Muscle layer of colon (tissue), 2 donors: ENCODE data around the gene LPP.

Source experiments
- H3K27ac ChIP-seq: one replicate; pipeline ENCODE4 v1.7.0; 2013; ENCODE audit warnings: low read depth, mild to moderate bottlenecking, low read length, moderate library complexity
- H3K27me3 ChIP-seq, 2 donors: one replicate each; pipeline ENCODE4 v1.7.0; 2013; ENCODE audit warnings: low read length in 2 of 2, mild to moderate bottlenecking in 2 of 2; ENCODE audit not compliant: insufficient read depth in 2 of 2, control insufficient read depth in 1 of 2
- H3K36me3 ChIP-seq: one replicate; pipeline ENCODE4 v1.7.0; 2013; ENCODE audit warnings: mild to moderate bottlenecking, low read length; ENCODE audit not compliant: insufficient read depth
- H3K4me1 ChIP-seq: one replicate; pipeline ENCODE4 v1.7.0; 2013; ENCODE audit warnings: mild to moderate bottlenecking, low read length; ENCODE audit not compliant: insufficient read depth
- H3K4me3 ChIP-seq, 2 donors: one replicate each; pipeline ENCODE4 v1.7.0; 2013; ENCODE audit warnings: low read length in 2 of 2, low read depth in 1 of 2, mild to moderate bottlenecking in 1 of 2, moderate library complexity in 1 of 2
- H3K9ac ChIP-seq: one replicate; pipeline ENCODE4 v1.7.0; 2013; ENCODE audit warnings: low read length
- H3K9me3 ChIP-seq: one replicate; pipeline ENCODE4 v1.7.0; 2013; ENCODE audit warnings: mild to moderate bottlenecking, low read length
- donor health status: abdominal sarcoma.
- donor health status: Adenocarcinoma of cecum.

The LPP gene

GRCh38 chr3:188938999-188939398 is 785.0 kb downstream of the LPP start:
- no peak overlapping the region for H3K9ac ChIP-seq
- no peak overlapping the region for H3K27ac ChIP-seq
- no peak overlapping the region for H3K4me3 ChIP-seq
- H3K4me1 ChIP-seq, result no peaks in the 10 kb centered on the region
- H3K9me3 ChIP-seq, result no peaks in the 10 kb centered on the region
- H3K27me3 ChIP-seq, result no peaks in the 10 kb centered on the region
- H3K36me3 ChIP-seq, result no peaks in the 10 kb centered on the region

DNA sequence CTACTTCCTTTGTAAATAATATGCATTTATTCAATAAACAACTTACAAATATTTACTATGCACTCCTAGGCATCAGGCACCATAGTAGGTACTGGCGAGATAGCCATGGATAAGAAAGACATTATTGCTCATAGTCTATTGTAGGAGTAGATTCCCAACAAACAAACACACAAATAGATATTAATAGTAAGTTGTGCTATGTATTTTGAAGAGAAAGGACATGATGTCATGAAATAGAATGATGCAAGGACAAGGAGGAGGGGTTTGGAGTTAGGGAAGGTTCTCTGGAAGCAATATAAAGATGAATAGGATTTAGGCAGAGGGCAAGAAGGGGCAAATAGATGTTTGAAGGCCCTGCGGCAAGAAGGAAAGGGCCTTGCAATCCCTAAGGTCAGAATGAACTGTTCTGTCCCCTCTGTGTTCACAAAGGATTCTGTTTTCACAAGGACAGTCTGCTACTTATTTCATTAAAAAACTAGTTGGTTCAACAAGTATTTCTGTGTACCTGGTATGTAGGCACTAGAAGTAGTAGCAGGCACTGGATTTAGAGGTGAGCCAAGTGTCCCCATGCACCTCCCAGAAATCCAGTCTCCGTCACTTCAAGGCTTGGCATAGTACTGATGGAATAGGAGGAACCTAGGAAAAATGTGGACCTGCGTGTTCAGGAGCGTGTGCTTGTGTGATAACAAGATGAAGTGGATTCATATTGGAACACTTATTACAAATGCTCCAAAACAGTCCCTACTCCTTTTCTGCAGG is 786.0 kb downstream of the LPP start:
- Histone ChIP-seq H3K27ac (no peak overlapping the region), H3K4me3 (no peak overlapping the region), H3K9me3 (no peaks in the 10 kb centered on the region), H3K9ac (no peak overlapping the region), H3K27me3 (no peaks in the 10 kb centered on the region), H3K36me3 (no peaks in the 10 kb centered on the region), H3K4me1 (peaks cover 4% of the 10 kb centered on the region)
